IMR-90 (cell line): ENCODE results near the gene NOTCH2.
"Not testable (repeated sequence)": the region's sequence is repeated elsewhere in the genome, so short reads cannot be mapped to it uniquely, and the experiment has no call there.

ENCODE experiments used
- BHLHE40 ChIP-seq: fragments of 150-350 bp; IDR thresholded peaks from 2 replicates; pipeline ENCODE4 v1.6.1; 2016; ENCODE audit warnings: mild to moderate bottlenecking, low read depth, low read length
- POLR2A ChIP-seq: IDR thresholded peaks from 2 replicates; pipeline ENCODE4 v1.6.1; 2012; ENCODE audit warnings: mild to moderate bottlenecking, low read depth, low read length
- TF ChIP-seq, protein P1 (sequence below): conservative IDR thresholded peaks from 2 replicates; pipeline ENCODE4 v1.5.1; 2012; ENCODE audit warnings: mild to moderate bottlenecking, low read depth, low read length, improper control_type of control experiment
- TF ChIP-seq, protein P2 (sequence below): fragments of 150-350 bp; IDR thresholded peaks from 2 replicates; pipeline ENCODE4 v1.6.1; 2016; ENCODE audit warnings: low read depth, mild to moderate bottlenecking, low read length, moderate library complexity, borderline replicate concordance

DNA sequence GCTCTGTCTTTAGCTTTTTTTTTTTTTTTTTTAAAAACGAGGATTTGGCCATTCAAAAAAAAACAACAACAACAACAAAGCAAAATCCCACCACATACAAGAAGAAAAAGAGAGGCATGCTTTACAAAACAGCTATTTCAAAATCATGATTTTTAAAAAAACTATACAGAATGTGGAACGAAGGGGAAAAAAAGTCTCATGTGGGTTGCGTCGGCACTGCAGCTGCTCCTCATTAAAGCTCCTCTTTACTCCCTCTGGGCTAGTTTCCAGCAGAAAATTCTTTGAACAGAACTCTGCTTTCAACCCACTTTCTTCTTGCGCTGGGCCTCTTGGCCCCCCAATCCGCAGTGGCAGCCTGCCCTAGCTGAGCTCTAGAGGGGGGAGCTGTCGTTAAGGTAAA, 54.5 kb downstream of the NOTCH2 start:
- TF ChIP-seq, protein P1, sequence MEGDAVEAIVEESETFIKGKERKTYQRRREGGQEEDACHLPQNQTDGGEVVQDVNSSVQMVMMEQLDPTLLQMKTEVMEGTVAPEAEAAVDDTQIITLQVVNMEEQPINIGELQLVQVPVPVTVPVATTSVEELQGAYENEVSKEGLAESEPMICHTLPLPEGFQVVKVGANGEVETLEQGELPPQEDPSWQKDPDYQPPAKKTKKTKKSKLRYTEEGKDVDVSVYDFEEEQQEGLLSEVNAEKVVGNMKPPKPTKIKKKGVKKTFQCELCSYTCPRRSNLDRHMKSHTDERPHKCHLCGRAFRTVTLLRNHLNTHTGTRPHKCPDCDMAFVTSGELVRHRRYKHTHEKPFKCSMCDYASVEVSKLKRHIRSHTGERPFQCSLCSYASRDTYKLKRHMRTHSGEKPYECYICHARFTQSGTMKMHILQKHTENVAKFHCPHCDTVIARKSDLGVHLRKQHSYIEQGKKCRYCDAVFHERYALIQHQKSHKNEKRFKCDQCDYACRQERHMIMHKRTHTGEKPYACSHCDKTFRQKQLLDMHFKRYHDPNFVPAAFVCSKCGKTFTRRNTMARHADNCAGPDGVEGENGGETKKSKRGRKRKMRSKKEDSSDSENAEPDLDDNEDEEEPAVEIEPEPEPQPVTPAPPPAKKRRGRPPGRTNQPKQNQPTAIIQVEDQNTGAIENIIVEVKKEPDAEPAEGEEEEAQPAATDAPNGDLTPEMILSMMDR: not testable (repeated sequence)
- not testable (repeated sequence) for TF ChIP-seq POLR2A, BHLHE40
- TF ChIP-seq, protein P2, sequence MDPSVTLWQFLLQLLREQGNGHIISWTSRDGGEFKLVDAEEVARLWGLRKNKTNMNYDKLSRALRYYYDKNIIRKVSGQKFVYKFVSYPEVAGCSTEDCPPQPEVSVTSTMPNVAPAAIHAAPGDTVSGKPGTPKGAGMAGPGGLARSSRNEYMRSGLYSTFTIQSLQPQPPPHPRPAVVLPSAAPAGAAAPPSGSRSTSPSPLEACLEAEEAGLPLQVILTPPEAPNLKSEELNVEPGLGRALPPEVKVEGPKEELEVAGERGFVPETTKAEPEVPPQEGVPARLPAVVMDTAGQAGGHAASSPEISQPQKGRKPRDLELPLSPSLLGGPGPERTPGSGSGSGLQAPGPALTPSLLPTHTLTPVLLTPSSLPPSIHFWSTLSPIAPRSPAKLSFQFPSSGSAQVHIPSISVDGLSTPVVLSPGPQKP: not testable (repeated sequence)
